ENCODE measurements around the gene CXCR4.
"Not testable (repeated sequence)": the region's sequence is repeated elsewhere in the genome, so short reads cannot be mapped to it uniquely, and the experiment has no call there.

CXCR4 gene

GRCh38 chr2:136072621-136073020 lies 45.3 kb downstream of the CXCR4 start:
- no peak for DNase-seq (ENCODE audit: low spot score)

- DNase-seq (ENCODE audit: low spot score), result not testable (repeated sequence)
Observed at GRCh38 chr2:136071887-136072286, 46.1 kb downstream of the CXCR4 start.

GRCh38 chr2:136070913-136071312 lies 47.0 kb downstream of the CXCR4 start:
- no peak for DNase-seq (ENCODE audit: low spot score)

GRCh38 chr2:136069773-136070172 lies 48.2 kb downstream of the CXCR4 start:
- DNase-seq (ENCODE audit: low spot score), result no peak

GRCh38 chr2:136068581-136069227 lies 49.2 kb downstream of the CXCR4 start:
- no peak for DNase-seq (ENCODE audit: low spot score)

GRCh38 chr2:136067897-136068580 lies 49.9 kb downstream of the CXCR4 start:
- DNase-seq (ENCODE audit: low spot score), result no peak

- DNase-seq (ENCODE audit: low spot score), result no peak
Observed at GRCh38 chr2:136067459-136067858, 50.5 kb downstream of the CXCR4 start.

GRCh38 chr2:136065907-136066306 lies 52.0 kb downstream of the CXCR4 start:
- DNase-seq (ENCODE audit: low spot score), result no peak

GRCh38 chr2:136065384-136065783 lies 52.6 kb downstream of the CXCR4 start:
- no peak for DNase-seq (ENCODE audit: low spot score)
